Measurements from ENCODE around the gene CCDC170. TPM values are rescaled to one million over a fixed set of nuclear protein-coding genes. Genes with fewer than 3 reads are reported as not detected.

Gene CCDC170
- total RNA-seq, 6 experiments from 2014 or later, result 0.09 to 0.43 (median 0.30) TPM

GRCh38 chr6:151553416-151554165 is 59.8 kb downstream of the CCDC170 start:
- no peak for DNase-seq
- no peak for TF ChIP-seq CTCF (IDR thresholded peaks at IDR 0.05)
- no peaks in the 10 kb centered on the region for H3K4me1 Mint-ChIP-seq (ENCODE audit: low read depth)
- no peaks in the 10 kb centered on the region for H3K9me3 Mint-ChIP-seq
- no peaks in the 10 kb centered on the region for H3K36me3 Mint-ChIP-seq (ENCODE audit: low read depth)
- H3K4me3 Mint-ChIP-seq, result no peak overlapping the region
- H3K27me3 Mint-ChIP-seq (ENCODE audit: insufficient read depth), result no peaks in the 10 kb centered on the region
- H3K27ac Mint-ChIP-seq, result no peak overlapping the region

GRCh38 chr6:151561238-151561637 is 67.4 kb downstream of the CCDC170 start:
- H3K36me3 Mint-ChIP-seq (ENCODE audit: low read depth), result 0 out of 2 replicates have a peak, but pooled peaks cover 6% of the 10 kb centered on the region
- H3K27me3 Mint-ChIP-seq (ENCODE audit: insufficient read depth), result peaks cover 2% of the 10 kb centered on the region; the same call in 1 of the 2 replicates
- H3K27ac Mint-ChIP-seq, result no peak overlapping the region
- no peak overlapping the region for H3K4me3 Mint-ChIP-seq
- TF ChIP-seq CTCF (IDR thresholded peaks at IDR 0.05), result no peak
- peaks cover 51% of the 10 kb centered on the region for H3K9me3 Mint-ChIP-seq
- no peak for DNase-seq
- H3K4me1 Mint-ChIP-seq (ENCODE audit: low read depth), result no peaks in the 10 kb centered on the region

GRCh38 chr6:151564654-151565053 is 70.8 kb downstream of the CCDC170 start:
- Mint-ChIP-seq H3K9me3 (peaks cover 52% of the 10 kb centered on the region), H3K36me3 (ENCODE audit: low read depth) (0 out of 2 replicates have a peak, but pooled peaks cover 6% of the 10 kb centered on the region), H3K27me3 (ENCODE audit: insufficient read depth) (peaks cover 2% of the 10 kb centered on the region; the same call in 1 of the 2 replicates), H3K4me3 (no peak overlapping the region), H3K4me1 (ENCODE audit: low read depth) (no peaks in the 10 kb centered on the region), H3K27ac (no peak overlapping the region)
- DNase-seq, result no peak
- TF ChIP-seq CTCF (IDR thresholded peaks at IDR 0.05), result no peak

- no peak for DNase-seq
- Mint-ChIP-seq H3K4me3 (no peak overlapping the region), H3K36me3 (ENCODE audit: low read depth) (0 out of 2 replicates have a peak, but pooled peaks cover 6% of the 10 kb centered on the region), H3K27ac (no peak overlapping the region), H3K4me1 (ENCODE audit: low read depth) (no peaks in the 10 kb centered on the region), H3K9me3 (peaks cover 40% of the 10 kb centered on the region), H3K27me3 (ENCODE audit: insufficient read depth) (peaks cover 2% of the 10 kb centered on the region; the same call in 1 of the 2 replicates)
- TF ChIP-seq CTCF (IDR thresholded peaks at IDR 0.05), result no peak
These were observed 72.1 kb downstream of the CCDC170 start for GRCh38 chr6:151565940-151566339.

- H3K4me3 Mint-ChIP-seq, result no peak overlapping the region
- peaks cover 35% of the 10 kb centered on the region for H3K9me3 Mint-ChIP-seq
- H3K36me3 Mint-ChIP-seq (ENCODE audit: low read depth), result 0 out of 2 replicates have a peak, but pooled peaks cover 6% of the 10 kb centered on the region
- H3K27ac Mint-ChIP-seq, result no peak overlapping the region
- peaks cover 2% of the 10 kb centered on the region; the same call in 1 of the 2 replicates for H3K27me3 Mint-ChIP-seq (ENCODE audit: insufficient read depth)
- H3K4me1 Mint-ChIP-seq (ENCODE audit: low read depth), result no peaks in the 10 kb centered on the region
- no peak for DNase-seq
- no peak for TF ChIP-seq CTCF (IDR thresholded peaks at IDR 0.05)
These were observed 72.7 kb downstream of the CCDC170 start for GRCh38 chr6:151566557-151566956.
